ENCODE results near the gene LDLRAP1.
"Not testable (repeated sequence)": the region's sequence is repeated elsewhere in the genome, so short reads cannot be mapped to it uniquely, and the experiment has no call there.

The LDLRAP1 gene

DNA sequence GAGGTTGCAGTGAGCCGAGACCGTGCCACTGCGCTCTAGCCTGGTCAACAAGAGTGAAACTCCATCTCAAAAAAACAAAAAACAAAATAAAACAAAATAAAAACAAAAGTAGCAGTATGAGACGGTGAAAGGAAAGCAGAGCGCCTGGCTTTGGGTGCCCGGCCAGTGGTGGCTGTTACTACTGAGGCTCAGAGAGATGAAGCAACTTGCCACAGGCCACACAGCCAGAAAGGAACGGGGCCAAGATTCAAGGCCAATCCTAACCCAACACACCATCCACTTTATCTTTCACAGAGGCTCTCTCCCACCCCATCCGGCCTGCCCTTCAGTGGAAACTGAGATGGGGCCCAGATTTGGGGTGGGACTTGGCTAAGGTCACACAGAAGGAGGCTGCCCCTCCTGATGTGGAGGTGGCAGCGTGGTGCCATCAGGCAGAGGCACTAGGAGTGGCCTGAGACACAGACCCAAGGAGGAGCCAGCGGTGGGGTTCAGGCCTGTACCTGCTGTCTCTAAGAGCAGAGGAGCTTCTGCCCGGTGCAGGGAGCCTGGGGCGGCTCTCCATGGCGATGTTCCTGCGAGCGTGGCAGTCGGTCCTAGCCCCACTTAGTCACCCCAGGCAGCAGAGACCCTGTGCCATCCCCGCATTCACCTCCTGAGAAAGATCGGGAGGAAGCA, 33.2 kb downstream of the LDLRAP1 start:
- DNase-seq (ENCODE audit: low read depth) = no peak

DNA sequence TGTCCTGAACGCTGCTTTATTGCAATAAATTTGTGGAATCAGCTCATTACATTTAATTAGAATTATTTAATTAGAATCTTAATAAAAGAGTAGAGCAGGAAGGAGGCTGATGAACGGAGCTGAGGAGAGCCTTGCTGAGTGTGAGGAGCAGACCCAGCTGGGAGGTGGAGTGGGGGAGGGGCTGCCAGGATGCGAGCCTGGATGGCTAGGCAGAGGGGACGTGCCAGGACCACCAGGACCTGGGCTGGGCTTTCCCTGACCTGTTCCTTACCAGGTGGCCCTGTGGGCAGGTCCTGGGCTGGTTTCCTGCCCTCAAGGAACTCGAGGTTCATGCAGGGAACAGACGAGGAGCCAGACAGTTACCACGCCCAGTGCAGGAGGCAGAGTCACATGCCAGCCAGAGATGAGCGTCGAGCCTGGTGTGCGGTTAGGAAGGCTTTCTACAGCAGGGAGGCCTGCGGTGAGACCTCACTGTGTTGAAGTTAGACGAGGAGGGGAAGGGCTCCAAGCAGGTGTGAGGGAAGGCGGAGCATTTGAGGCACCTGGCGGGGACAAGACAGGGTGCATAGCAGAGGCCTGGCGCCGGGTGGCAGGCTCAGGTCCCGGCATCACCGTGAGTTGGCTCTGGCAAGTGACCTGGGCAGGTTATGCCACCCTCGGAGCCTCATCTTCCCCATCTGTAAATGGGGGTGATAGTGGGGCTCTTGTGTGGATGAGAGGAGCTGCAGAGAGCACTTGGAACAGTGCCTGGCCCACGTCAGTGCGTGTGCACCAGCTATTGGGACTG, 33.9 kb downstream of the LDLRAP1 start:
- DNase-seq (ENCODE audit: low read depth) = no peak

GRCh38 chr1:25579292-25580252, 36.2 kb downstream of the LDLRAP1 start:
- no peak for DNase-seq (ENCODE audit: low read depth)

DNA sequence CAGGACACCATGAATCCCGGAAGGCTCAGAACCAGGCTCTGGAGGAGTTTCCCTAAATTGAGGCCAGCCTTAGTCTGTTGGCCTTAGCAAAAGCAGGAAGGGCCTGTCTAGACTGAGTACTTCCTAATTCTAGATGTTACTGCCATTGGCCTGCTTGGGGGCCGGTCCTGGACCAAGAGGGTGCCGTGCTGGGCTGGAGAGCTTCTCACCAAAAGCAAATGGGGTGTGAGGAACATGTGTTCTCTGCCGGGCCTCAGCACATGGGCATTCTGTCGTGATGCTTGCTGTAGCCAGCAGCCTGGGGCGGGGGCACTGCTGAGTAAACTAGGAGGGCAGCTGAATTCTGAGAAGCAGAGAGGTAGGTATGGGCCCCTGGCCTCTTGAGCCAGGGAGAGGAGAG, 37.5 kb downstream of the LDLRAP1 start:
- no peak for DNase-seq (ENCODE audit: low read depth)

DNA sequence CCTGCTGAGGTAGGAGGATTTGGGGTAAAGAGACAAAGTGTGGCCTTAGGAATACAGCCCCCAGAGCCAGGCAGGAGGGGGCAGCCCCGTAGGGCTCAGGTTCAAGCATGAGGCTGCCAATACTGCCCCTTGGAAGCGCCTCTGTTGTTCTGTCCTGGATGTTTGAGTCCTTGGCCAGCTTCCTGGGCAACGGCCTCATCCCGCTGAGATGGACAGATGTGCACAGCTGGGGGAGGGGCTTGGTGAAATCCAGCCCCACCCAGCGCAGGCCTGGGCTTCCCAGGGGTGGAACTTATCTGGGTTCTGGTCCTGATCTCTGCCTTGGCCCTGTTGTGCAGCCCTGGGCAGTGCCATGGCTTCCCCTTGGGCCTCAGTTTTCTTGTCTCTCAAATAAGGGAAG, 38.4 kb downstream of the LDLRAP1 start:
- no peak for DNase-seq (ENCODE audit: low read depth)

DNA sequence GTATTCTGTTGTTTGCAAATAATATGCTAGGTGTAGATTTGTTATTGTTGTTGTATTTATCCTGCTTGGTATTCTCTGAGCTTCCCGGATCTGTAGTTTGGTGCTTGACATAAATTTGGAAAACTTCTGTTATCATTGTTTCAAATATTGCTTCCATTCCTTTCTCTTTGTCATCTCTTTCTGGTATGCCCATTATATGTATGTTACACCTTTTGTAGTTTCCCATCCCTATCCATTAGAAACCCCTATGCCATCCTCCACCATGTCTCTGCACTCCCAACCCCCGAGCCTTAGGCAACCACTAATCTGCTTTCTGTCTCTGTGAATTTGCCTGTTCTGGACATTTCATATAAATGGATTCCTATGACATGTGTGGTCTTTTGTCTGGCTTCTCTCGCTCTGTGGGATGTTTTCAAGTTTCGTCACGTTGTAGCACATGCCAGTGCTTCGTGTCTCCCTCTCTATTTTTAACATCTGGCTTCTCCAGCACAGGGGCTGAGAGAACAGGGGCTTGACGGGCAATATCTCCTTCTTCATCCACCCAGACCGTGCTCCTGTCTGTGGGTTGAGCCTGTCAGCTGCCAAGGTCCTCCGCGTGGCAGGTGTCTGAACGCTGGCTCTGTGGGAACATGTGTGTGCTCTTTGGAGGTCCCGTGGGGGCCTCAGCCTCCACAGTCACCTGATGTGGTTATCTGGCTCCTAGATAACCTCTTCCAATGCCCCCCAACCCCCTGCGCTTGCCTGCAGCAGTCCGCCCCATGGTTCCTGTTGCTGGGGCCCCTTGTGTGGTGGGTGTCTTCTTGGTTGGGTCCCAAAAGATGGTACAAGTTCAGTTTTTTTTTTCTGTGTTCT, 40.3 kb downstream of the LDLRAP1 start:
- peak; percentile 57 for DNase-seq (ENCODE audit: low read depth)

DNA sequence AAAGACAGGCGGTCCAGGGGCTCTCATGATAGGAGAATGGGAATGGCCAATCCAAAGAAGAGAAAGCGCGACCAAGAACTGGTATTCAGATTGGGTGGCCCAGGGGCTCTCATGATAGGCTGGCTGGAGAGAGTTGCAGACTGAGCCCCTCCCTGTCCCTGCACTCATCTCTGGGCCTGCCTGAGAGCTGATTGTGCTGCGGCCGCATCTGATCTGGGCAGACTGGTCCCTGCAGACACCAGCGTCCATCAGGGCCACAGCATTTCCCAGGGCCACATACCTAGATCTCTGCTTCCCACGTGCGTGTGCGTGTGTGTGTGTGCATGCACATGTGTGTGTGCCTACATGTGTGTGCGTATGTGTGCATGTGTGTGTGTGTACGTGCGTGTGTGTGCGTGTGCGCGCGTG, 42.8 kb downstream of the LDLRAP1 start:
- DNase-seq (ENCODE audit: low read depth) = no peak

DNA sequence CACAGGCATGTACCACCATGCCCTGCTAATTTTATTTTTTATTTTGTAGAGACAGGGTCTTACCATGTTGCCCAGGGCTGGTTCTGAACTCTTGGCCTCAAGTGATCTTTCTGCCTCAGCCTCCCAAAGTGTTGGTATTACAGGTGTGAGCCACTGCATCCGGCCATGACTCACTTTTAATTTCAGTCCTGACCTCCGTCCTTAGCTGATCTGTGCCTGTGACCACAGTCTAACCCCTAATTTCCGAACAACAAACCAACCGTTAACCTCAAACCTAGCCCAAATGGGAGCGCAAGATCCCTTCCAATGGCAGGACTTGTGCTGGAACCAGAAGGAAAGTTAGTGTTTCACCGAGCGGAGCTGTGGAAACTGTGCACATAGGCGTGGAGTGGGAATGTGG, 43.9 kb downstream of the LDLRAP1 start:
- no peak for DNase-seq (ENCODE audit: low read depth)

- not testable (repeated sequence) for DNase-seq (ENCODE audit: low read depth)
These were observed 44.8 kb downstream of the LDLRAP1 start for GRCh38 chr1:25588224-25588623.

DNA sequence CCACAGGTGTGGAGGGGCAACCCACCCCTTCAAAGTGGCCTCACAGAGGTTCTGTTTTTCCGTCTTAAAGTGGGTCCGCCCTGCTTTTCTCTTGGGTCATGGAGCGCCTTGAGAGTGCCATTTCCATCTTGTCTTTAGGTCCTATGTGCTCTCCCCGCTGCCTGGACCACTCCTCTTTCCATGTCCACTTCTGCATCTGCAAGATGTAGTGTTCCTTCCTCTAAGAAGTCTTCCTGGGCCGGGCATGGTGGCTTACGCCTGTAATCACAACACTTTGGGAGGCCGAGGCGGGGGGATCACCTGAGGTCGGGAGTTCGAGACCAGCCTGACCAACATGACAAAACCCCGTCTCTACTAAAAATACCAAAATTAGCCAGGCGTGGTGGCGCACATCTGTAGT, 45.4 kb downstream of the LDLRAP1 start:
- not testable (repeated sequence) for DNase-seq (ENCODE audit: low read depth)

DNA sequence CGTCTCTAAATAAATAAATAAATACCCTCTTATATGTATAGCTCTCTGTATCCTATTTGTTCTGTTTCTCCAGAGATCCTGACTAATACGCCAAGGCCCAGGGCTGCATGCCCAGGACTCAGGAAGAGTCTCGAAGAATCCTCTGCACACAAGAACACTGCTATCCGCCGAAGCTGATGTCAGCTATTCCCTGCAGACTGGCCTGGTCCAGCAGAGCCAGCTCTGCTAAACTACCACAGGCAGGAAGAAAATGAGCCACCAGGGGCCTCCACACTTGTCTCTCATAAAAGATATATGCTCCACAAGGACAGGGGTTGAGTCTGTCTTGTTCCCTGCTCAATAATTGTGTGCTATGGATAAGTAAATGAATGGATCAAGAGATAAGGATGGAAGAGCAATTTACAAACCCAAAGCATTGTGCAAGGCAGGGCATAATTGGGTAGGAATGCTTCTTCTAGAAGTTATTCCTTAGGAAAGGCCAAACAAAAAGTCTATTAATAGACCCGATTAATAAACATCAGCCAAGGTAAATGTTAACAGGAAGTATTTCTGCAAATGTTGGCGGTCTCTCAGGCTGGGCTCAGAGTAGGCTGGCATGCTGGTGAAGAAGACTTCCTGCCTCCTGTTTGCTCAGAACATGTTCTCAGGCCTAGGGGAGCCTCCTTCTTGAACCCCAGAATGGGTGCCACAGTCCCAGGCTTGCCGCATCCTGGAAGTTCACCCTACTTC, 46.9 kb downstream of the LDLRAP1 start:
- DNase-seq (ENCODE audit: low read depth) = peak; percentile 23

GRCh38 chr1:25593861-25594260, 50.5 kb downstream of the LDLRAP1 start:
- DNase-seq (ENCODE audit: low read depth) = no peak

DNA sequence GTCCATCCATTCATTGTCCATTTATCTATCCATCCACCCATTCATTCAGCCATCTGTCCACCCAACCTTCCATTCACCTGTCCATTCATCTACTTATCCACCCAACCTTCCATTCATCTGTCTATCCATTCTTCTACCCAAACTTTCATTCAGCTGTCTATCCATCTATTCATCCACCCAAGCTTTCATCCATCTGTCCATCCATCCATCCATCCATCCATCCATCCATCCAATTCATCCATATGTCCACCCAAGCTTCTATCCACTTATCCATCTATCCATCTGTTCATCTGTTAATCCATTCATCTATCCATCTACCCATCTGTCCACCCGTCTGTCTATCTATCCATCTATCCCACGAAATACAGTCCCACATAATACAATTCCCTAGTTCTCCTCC, 51.6 kb downstream of the LDLRAP1 start:
- no peak for DNase-seq (ENCODE audit: low read depth)

GRCh38 chr1:25596641-25597040, 53.2 kb downstream of the LDLRAP1 start:
- DNase-seq (ENCODE audit: low read depth) = not testable (repeated sequence)

DNA sequence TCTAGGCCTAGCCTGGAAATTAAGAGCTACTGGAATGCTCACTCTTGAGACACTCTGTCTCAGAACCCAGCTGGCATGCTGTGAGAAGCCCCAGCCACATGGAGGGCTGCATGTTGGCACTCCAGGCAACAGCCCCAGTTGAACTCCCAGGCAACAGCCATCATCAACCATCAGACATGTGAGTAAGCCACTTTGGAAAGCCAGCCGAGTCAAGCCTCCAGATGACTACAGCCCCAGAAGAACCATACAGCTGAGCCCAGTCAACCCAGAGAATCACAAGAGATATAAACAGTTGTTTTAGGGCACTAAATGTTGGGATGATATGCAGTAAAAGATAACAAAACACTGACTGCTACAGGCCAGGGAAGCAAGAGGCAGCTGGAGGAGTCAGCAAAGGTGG, 55.5 kb downstream of the LDLRAP1 start:
- DNase-seq (ENCODE audit: low read depth) = no peak

DNA sequence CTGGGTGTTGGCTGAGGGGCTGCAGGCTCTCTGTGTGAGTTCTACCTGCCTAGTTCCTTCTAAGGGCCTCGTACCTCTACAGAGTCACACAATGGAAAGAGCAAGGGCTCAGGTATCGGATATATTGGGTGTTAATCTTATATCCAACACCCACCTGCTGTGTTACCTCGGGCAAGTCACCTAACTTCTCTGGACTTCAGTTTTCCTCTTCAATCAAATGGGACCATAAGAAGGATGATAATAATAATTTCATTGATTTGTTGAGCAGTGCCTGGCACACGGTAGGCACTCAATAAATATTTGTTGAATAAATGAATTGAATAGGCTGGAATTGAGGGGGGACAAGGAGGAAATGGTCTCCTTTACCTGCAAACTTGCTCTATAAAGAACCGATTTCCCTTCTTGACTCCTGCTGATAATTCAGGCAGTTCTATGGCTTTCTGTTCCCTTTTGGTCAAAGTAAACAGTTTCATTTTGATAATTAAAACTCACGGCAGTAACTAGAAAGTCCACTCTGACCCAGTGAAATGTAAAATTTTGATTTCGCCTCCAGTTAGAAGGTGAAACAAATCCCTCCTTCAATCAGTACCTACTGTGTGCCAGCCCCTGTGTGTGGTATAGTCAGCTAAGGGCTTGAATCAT, 56.7 kb downstream of the LDLRAP1 start:
- no peak for DNase-seq (ENCODE audit: low read depth)

- not testable (repeated sequence) for DNase-seq (ENCODE audit: low read depth)
These were observed 57.7 kb downstream of the LDLRAP1 start for GRCh38 chr1:25600971-25601699.

GRCh38 chr1:25603779-25604538, 60.6 kb downstream of the LDLRAP1 start:
- DNase-seq (ENCODE audit: low read depth) = not testable (repeated sequence)

GRCh38 chr1:25607123-25607522, 63.7 kb downstream of the LDLRAP1 start:
- no peak for DNase-seq (ENCODE audit: low read depth)

Data from EH (cell line).